Uterus (tissue), 2 donors: ENCODE measurements around the gene PRELID3B.

ENCODE experiments used
- POLR2A ChIP-seq, 2 donors: fragments of 450-650 bp; IDR thresholded peaks; one replicate each; pipeline ENCODE4 v1.6.1; 2016; ENCODE audit warnings: antibody characterized with exemption in 2 of 2, mild to moderate bottlenecking in 1 of 2, moderate library complexity in 1 of 2
- TF ChIP-seq, protein P1 (sequence below), 4 experiments: fragments of 200-600 bp in 2 of 4; fragments of 450-650 bp in 2 of 4; sonication (generic) in 2 of 4; IDR thresholded peaks; one replicate each; pipeline ENCODE4 v1.5.1; 2016 to 2019; ENCODE audit warnings: antibody characterized with exemption in 4 of 4, mild to moderate bottlenecking in 2 of 4, moderate library complexity in 1 of 4

DNA sequence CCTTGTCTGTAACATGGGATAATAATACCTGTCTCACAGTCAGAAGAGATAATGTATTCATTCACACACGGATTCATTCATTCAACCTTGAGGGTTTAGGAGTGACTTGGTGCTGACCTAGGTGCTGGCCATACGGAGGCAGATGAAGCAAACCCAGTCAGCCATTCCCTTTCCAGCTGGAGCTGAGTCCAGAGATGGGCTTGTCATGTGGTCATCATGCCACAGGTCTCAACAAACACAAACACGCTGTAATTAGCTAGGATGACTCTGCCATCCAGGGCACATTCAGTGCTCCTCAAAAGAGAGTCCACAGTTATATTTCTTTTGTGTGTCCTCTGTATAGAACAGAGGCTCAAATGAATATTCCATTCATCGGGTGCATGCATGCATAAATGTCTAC lies 19.5 kb upstream of the PRELID3B start:
- TF ChIP-seq, protein P1, sequence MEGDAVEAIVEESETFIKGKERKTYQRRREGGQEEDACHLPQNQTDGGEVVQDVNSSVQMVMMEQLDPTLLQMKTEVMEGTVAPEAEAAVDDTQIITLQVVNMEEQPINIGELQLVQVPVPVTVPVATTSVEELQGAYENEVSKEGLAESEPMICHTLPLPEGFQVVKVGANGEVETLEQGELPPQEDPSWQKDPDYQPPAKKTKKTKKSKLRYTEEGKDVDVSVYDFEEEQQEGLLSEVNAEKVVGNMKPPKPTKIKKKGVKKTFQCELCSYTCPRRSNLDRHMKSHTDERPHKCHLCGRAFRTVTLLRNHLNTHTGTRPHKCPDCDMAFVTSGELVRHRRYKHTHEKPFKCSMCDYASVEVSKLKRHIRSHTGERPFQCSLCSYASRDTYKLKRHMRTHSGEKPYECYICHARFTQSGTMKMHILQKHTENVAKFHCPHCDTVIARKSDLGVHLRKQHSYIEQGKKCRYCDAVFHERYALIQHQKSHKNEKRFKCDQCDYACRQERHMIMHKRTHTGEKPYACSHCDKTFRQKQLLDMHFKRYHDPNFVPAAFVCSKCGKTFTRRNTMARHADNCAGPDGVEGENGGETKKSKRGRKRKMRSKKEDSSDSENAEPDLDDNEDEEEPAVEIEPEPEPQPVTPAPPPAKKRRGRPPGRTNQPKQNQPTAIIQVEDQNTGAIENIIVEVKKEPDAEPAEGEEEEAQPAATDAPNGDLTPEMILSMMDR (IDR thresholded peaks at IDR 0.05) = no peak
- TF ChIP-seq POLR2A (IDR thresholded peaks at IDR 0.05) = no peak
